Endodermal cell (in vitro differentiated cells): ENCODE results near the gene CCDC93. TPM values are rescaled to one million over a fixed set of nuclear protein-coding genes. Genes with fewer than 3 reads are reported as not detected.
"Not testable (repeated sequence)": the region's sequence is repeated elsewhere in the genome, so short reads cannot be mapped to it uniquely, and the experiment has no call there.

Experiments
- DNase-seq: peaks from one replicate; pipeline ENCODE4 v3.0.0-alpha.2; 2017
- H3K27ac ChIP-seq: 2 replicates; pipeline ENCODE4 v1.5.1; 2013; ENCODE audit warnings: mild to moderate bottlenecking, low read depth, low read length, moderate library complexity
- H3K27me3 ChIP-seq: 2 replicates; pipeline ENCODE4 v1.6.1; 2013; ENCODE audit warnings: mild to moderate bottlenecking, low read length, moderate library complexity; ENCODE audit not compliant: insufficient read depth, control insufficient read depth, poor library complexity, severe bottlenecking
- H3K36me3 ChIP-seq: 2 replicates; pipeline ENCODE4 v1.7.0; 2013; ENCODE audit warnings: mild to moderate bottlenecking, low read length, moderate library complexity; ENCODE audit not compliant: control insufficient read depth, insufficient read depth
- H3K4me1 ChIP-seq: one replicate; pipeline ENCODE4 v1.7.0; 2013; ENCODE audit warnings: low read length; ENCODE audit not compliant: control insufficient read depth, insufficient read depth
- H3K4me3 ChIP-seq: 2 replicates; pipeline ENCODE4 v1.5.1; 2013; ENCODE audit warnings: mild to moderate bottlenecking, low read length, moderate library complexity
- H3K9ac ChIP-seq: 2 replicates; pipeline ENCODE4 v1.6.1; 2013; ENCODE audit warnings: mild to moderate bottlenecking, low read length, moderate library complexity; ENCODE audit not compliant: poor library complexity, severe bottlenecking; ENCODE audit errors: extremely low read depth
- H3K9me3 ChIP-seq: 2 replicates; pipeline ENCODE4 v1.6.1; 2013; ENCODE audit warnings: mild to moderate bottlenecking, low read length, moderate library complexity; ENCODE audit not compliant: control insufficient read depth
- H3K27ac Mint-ChIP-seq: 2 replicates; pipeline ENCODE4 v1.8.0; 2020; ENCODE audit warnings: mixed read lengths
- H3K27me3 Mint-ChIP-seq: 2 replicates; pipeline ENCODE4 v1.8.0; 2021; ENCODE audit warnings: mild to moderate bottlenecking, mixed read lengths; ENCODE audit not compliant: insufficient read depth
- H3K36me3 Mint-ChIP-seq: 2 replicates; pipeline ENCODE4 v1.8.0; 2020; ENCODE audit warnings: low read depth, mixed read lengths
- H3K4me1 Mint-ChIP-seq: 2 replicates; pipeline ENCODE4 v1.8.0; 2020; ENCODE audit warnings: mixed read lengths
- H3K4me3 Mint-ChIP-seq: 2 replicates; pipeline ENCODE4 v1.8.0; 2020; ENCODE audit warnings: mild to moderate bottlenecking, moderate library complexity, mixed read lengths
- H3K9me3 Mint-ChIP-seq: 2 replicates; pipeline ENCODE4 v1.8.0; 2020; ENCODE audit warnings: mild to moderate bottlenecking, mixed read lengths
- WGBS, 2 experiments: methylation state at CpG; one replicate each; pipeline versions ENCODE4 v1.1.5 to v1.1.7; 2013; ENCODE audit warnings: missing lambda C conversion rate in 2 of 2, mixed read lengths in 1 of 2; ENCODE audit not compliant: insufficient coverage in 1 of 2, insufficient read length in 1 of 2; 5-methylcytosine and 5-hydroxymethylcytosine counted together
- total RNA-seq, 2 donors: library from RNA; stranded (reverse); fragmentation: NEBNext Ultra II Directional in 1 of 2; extraction: Animal tissue kit (Norgen Biotek cat#: 25700) in 1 of 2; gene quantifications; 2 replicates in 1 of 2; 3 replicates in 1 of 2; pipeline ENCODE4 v1.2.1, GENCODE V29; 2021
- TF ChIP-seq, protein P1 (sequence below): fragments of 200-600 bp; sonication (generic); conservative IDR thresholded peaks from 2 replicates; pipeline ENCODE4 v1.5.0; 2021; ENCODE audit warnings: antibody characterized with exemption, mild to moderate bottlenecking

The CCDC93 gene
- total RNA-seq, 2 donors from 2014 or later: 35.6 to 36.6 TPM

DNA sequence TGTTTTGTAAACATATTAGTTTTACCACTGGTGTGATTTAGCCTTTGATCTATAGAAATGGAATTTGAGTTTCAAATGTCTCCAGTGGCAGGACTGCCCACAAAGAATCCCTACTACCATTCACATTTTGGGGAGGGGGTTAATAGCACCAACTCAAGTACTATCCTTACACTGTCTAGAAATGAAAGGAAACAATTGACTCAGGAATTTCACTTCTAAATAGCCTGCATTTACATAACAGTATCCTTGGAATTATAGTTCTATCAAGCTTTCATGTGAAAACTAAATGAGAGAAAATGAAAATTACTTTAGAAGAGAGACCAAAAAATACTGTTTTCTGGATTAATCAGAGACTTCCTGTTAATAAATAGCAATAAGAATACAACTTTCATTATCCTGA is 7.5 kb upstream of the CCDC93 start:
- Histone ChIP-seq H3K9me3 (no peaks in the 10 kb centered on the region), H3K27me3 (peaks cover 4% of the 10 kb centered on the region), H3K27ac (no peak overlapping the region), H3K36me3 (no peaks in the 10 kb centered on the region), H3K4me3 (no peak overlapping the region), H3K9ac (no peak overlapping the region), H3K4me1 (no peaks in the 10 kb centered on the region)
- peaks cover 32% of the 10 kb centered on the region for H3K27me3 Mint-ChIP-seq
- H3K9me3 Mint-ChIP-seq: peaks cover 5% of the 10 kb centered on the region
- DNase-seq: no peak
- H3K4me3 Mint-ChIP-seq: no peak overlapping the region
- TF ChIP-seq, protein P1, sequence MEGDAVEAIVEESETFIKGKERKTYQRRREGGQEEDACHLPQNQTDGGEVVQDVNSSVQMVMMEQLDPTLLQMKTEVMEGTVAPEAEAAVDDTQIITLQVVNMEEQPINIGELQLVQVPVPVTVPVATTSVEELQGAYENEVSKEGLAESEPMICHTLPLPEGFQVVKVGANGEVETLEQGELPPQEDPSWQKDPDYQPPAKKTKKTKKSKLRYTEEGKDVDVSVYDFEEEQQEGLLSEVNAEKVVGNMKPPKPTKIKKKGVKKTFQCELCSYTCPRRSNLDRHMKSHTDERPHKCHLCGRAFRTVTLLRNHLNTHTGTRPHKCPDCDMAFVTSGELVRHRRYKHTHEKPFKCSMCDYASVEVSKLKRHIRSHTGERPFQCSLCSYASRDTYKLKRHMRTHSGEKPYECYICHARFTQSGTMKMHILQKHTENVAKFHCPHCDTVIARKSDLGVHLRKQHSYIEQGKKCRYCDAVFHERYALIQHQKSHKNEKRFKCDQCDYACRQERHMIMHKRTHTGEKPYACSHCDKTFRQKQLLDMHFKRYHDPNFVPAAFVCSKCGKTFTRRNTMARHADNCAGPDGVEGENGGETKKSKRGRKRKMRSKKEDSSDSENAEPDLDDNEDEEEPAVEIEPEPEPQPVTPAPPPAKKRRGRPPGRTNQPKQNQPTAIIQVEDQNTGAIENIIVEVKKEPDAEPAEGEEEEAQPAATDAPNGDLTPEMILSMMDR: no peak
- H3K27ac Mint-ChIP-seq: no peak overlapping the region
- no peaks in the 10 kb centered on the region for H3K4me1 Mint-ChIP-seq
- no peaks in the 10 kb centered on the region for H3K36me3 Mint-ChIP-seq

DNA sequence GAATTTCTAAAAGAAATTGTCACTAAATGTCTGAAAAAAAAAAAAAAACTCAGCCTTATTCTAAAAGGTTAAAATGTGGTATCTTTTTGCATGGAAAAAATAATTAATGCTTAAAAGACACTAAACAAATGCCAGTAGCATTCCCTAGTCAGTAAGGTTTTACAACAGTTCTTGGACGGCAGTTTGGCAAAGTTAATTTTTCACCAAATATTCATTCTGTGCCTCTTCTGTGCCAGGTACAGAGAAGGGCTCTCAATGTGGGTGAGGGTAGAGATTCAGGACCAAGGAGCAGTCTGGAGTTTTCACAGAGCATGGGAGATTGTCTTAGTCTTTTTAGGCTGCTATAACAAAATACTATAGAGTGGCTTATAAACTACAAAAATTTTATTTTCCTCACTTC is 6.0 kb upstream of the CCDC93 start:
- Histone ChIP-seq H3K9ac (no peak overlapping the region), H3K27ac (no peak overlapping the region), H3K36me3 (no peaks in the 10 kb centered on the region), H3K9me3 (no peaks in the 10 kb centered on the region), H3K4me3 (no peak overlapping the region), H3K4me1 (no peaks in the 10 kb centered on the region), H3K27me3 (peaks cover 19% of the 10 kb centered on the region)
- Mint-ChIP-seq H3K27me3 (peaks cover 46% of the 10 kb centered on the region), H3K27ac (no peak overlapping the region), H3K4me1 (peaks cover under 1% of the 10 kb centered on the region), H3K36me3 (no peaks in the 10 kb centered on the region), H3K9me3 (peaks cover 5% of the 10 kb centered on the region), H3K4me3 (no peak overlapping the region)
- 91 to 100% methylated on average over 1 of the region's 1 CpG for WGBS, 2 experiments
- DNase-seq: no peak
- TF ChIP-seq, protein P1: no peak

DNA sequence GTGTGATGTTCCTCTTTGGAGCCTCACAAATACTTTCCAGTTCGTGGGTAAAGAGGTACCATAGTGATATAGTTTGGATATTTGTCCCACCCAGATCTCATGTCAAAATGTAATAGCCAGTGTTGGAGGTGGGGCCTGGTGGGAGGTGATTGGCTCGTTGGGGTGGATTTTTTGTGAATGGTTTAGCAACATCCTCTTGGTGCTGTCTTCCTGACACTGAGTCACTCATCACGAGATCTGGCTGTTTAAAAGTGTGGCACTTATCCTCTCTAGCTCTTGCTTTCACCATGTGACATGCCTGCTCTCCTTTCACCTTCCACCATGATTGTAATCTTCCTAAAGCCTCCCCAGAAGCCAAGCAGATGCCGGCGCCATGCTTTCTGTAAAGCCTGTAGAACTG is 3.0 kb upstream of the CCDC93 start:
- Mint-ChIP-seq H3K27me3 (peaks cover 47% of the 10 kb centered on the region), H3K4me3 (no peak overlapping the region), H3K9me3 (peaks cover 3% of the 10 kb centered on the region), H3K4me1 (peaks cover 15% of the 10 kb centered on the region), H3K27ac (no peak overlapping the region), H3K36me3 (no peaks in the 10 kb centered on the region)
- Histone ChIP-seq H3K4me3 (no peak overlapping the region), H3K27ac (no peak overlapping the region), H3K27me3 (peaks cover 22% of the 10 kb centered on the region), H3K36me3 (no peaks in the 10 kb centered on the region), H3K4me1 (no peaks in the 10 kb centered on the region), H3K9me3 (no peaks in the 10 kb centered on the region), H3K9ac (no peak overlapping the region)
- DNase-seq: no peak
- 82 to 88% methylated on average over 2 to 5 of the region's 5 CpGs for WGBS, 2 experiments
- TF ChIP-seq, protein P1: no peak

DNA sequence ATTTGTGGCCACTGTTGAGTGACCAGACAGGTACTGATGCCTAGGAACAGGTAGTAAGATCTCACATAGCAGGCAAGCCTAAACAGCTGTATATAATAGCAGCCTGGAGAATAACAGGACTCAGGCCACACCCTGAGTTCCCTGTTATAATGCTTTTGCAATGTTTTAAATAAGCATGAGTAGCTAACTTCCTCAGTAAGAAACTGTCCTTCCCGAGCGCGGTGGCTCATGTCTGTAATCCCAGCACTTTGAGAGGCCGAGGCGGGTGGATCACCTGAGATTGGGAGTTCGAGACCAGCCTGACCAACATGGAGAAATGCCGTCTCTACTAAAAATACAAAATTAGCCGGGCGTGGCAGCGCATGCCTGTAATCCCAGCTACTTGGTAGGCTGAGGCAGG is 1.9 kb upstream of the CCDC93 start:
- not testable (repeated sequence) for H3K4me3 ChIP-seq, H3K9ac ChIP-seq, H3K27ac Mint-ChIP-seq, H3K4me3 Mint-ChIP-seq, H3K9me3 Mint-ChIP-seq, H3K4me1 ChIP-seq, H3K27ac ChIP-seq, DNase-seq, H3K36me3 ChIP-seq, H3K36me3 Mint-ChIP-seq, H3K9me3 ChIP-seq
- peaks cover 46% of the 10 kb centered on the region for H3K27me3 Mint-ChIP-seq
- 92 to 96% methylated on average over 9 to 10 of the region's 10 CpGs for WGBS, 2 experiments
- H3K27me3 ChIP-seq: peaks cover 22% of the 10 kb centered on the region
- peaks cover 20% of the 10 kb centered on the region for H3K4me1 Mint-ChIP-seq
